Erythroblast (primary cell): ENCODE results near the gene CELF5.

Experiments used
- DNase-seq, 2 experiments: peaks; one replicate each; lab custom pipeline; 2025; lab: John Stamatoyannopoulos, UW
- GATA1 ChIP-seq: IDR thresholded peaks from 2 replicates; pipeline ENCODE4 v1.6.1; 2011; ENCODE audit warnings: low read depth, mild to moderate bottlenecking, control low read depth, low read length, moderate library complexity
- POLR2A ChIP-seq: IDR thresholded peaks from 2 replicates; pipeline ENCODE4 v1.6.1; 2011; ENCODE audit warnings: mild to moderate bottlenecking, low read length

CELF5 gene

DNA sequence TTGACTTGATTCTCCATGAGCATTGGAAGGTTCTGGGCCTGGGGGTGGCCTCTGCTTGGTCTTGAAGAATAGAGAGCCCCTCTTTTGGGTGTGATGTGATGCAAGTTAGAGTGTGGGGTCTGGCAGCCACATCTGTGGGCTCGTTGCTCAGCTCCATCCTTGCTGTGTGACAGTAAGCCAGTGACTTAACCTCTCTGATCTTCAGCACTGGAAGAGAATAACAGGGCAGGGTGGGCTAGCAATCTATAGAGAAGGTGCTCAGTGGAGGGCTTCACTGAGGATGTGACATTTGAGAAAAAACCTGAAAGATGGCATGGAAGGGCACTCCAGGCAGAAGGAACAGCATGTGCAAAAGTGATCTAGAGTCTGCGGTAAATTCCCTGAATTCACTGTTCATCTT, 28.2 kb downstream of the CELF5 start:
- no peak for DNase-seq
- TF ChIP-seq POLR2A (no peak), GATA1 (no peak)

- peak in 1 of 2 experiments; percentile 11 for DNase-seq
- no peak for TF ChIP-seq POLR2A
- no peak for TF ChIP-seq GATA1
These were observed 28.8 kb downstream of the CELF5 start for GRCh38 chr19:3253270-3253669.

DNA sequence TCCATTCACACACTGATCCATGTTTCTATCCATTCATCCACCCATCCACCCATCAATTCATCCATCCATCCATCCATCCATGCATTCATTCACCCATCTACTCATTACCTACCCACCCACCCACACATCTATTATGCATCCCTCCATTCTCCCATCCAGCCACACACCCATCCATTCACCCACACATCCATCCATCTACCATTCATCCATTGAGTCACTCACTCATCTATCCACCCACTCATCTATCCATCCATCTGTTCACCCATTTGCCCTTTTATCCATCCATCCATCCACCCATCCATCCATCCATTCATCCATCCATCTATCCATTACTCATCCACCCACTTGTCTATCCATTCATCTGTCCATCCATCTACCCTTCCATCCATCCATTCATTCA, 30.1 kb downstream of the CELF5 start:
- DNase-seq, result no peak
- TF ChIP-seq GATA1 (no peak), POLR2A (no peak)

DNA sequence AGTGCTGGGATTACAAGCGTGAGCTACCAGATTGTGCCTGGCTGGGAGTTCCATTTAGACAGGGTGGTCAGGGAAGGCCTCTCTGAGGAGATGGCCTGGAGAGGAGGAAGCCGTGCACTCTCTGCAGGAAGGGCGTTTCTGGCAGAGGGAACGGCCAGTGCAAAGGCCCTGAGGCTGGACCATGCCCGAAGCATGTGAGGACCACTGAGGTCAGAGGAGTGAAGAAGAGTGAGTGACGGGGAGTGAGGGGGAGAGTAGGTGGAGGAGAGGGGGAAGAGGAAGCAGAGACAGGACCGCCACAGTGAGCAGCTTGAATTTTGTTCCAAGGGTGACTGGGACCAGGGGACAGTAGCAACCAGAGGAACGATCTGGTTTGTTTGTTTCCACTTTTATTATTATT, 32.6 kb downstream of the CELF5 start:
- no peak for DNase-seq
- TF ChIP-seq GATA1 (no peak), POLR2A (no peak)

DNA sequence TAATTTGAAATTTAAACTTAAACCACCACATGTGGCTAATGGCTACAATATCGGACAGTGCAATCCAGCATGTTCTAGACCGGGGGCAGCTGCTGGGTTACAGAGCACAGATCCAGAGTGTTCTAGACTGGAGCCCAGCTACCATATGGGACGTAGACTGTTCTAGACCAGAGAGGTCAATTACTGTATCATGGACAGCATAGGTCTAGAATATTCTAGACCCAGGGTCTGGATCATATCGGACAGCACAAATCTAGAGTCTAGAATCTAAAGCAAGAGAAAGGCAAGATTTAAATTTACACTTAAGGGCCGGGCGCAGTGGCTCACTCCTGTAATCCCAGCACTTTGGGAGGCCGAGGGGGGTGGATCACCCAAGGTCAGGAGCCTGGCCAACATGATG, 37.9 kb downstream of the CELF5 start:
- no peak for DNase-seq
- no peak for TF ChIP-seq GATA1
- TF ChIP-seq POLR2A, result no peak

DNA sequence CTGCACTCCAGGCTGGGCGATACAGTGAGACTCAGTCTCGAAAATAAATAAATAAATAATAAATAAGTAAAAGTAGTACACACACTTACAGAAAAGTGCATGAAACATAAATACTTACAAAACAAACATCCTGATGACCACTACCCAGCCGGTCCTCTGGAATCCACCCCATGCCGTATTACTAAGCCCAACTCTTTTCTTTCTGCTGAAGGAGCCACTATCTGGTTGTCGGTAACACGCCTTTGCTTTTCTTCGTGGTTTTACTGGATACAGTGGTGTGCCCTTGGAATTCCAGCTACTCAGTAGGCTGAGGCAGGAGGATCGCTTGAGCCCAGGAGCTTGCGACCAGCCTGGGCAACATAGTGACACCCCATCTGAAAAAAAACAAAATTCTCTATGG, 39.4 kb downstream of the CELF5 start:
- no peak for DNase-seq
- no peak for TF ChIP-seq POLR2A
- TF ChIP-seq GATA1, result no peak

GRCh38 chr19:3265432-3265831, 41.0 kb downstream of the CELF5 start:
- no peak for DNase-seq
- no peak for TF ChIP-seq GATA1

GRCh38 chr19:3266092-3266693, 41.7 kb downstream of the CELF5 start:
- DNase-seq, result no peak
- TF ChIP-seq GATA1 (no peak), POLR2A (no peak)

DNA sequence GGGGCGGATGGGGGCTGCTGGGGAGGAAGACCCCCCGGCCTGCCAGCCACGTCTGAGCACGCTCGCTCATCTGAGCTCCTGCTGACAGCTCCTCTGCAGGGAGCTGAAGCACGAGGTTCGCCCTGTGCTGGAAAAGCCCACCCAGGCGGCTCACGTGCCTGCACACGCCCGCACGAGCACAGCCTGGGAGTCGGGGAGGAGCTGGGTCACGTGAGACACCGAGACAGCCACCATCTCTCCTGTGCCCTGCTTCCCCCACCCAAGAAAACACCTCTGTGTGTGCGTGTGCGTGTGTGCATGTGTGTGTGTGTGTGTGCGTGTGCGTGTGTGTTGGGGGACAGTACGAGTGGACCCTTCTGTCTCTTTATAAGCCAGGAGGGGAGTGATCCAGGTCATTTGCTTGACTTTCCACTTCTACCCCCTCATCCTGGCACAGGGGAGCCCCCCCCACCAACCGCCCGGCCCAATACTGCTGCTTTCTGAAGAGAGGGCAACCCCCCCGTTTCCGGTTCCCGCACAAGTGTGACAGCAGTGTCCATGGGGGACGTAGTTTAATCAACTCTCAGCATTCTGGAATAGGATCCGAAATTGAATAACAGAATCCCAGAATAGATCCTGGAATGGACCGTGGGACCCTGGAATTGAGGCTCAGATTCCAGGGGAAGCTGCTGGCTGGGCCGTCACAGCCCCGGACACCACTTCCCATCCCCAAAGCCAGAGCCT, 42.5 kb downstream of the CELF5 start:
- no peak for TF ChIP-seq POLR2A
- no peak for TF ChIP-seq GATA1
- DNase-seq, result no peak

DNA sequence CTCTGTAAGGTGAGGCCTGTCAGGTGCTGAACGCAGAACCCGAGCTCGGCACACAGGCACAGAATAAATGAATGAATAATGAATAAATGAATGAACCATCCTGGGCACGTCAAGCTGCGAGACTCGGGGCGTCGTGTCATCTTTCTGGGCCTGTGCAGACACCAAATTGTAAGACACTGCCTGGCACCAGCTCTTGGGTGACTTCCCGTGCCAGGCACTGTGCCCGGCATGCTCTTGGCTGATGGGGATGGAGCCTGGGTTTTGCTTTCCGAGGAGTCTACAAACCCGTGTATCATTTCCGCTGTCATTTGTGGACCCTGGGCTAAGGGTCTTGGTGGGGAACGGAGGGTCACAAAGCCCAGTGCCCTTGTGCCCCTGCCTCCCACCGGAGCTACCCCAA, 43.9 kb downstream of the CELF5 start:
- DNase-seq, result no peak
- TF ChIP-seq POLR2A, result no peak
- TF ChIP-seq GATA1, result no peak

DNA sequence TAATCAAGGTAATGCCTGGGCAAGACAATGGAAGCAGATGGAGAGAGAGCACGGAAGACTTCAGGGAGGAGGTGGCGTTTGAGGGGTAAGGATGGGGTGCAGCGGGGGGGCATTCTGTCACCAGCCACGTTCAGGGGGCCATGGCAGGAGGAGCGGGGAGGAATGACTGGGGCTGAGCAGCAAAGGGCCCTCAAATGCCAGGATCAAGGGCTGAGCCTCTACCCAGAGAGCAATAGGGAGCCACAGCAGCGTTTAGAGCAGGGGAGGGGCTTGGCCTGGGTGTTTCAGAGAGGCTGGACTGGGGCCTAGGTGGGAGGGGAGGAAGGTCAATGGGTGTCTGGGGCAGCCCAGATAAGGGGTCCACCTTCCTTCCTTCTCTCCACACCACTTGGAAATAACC, 44.3 kb downstream of the CELF5 start:
- no peak for DNase-seq
- no peak for TF ChIP-seq GATA1
- TF ChIP-seq POLR2A, result no peak

DNA sequence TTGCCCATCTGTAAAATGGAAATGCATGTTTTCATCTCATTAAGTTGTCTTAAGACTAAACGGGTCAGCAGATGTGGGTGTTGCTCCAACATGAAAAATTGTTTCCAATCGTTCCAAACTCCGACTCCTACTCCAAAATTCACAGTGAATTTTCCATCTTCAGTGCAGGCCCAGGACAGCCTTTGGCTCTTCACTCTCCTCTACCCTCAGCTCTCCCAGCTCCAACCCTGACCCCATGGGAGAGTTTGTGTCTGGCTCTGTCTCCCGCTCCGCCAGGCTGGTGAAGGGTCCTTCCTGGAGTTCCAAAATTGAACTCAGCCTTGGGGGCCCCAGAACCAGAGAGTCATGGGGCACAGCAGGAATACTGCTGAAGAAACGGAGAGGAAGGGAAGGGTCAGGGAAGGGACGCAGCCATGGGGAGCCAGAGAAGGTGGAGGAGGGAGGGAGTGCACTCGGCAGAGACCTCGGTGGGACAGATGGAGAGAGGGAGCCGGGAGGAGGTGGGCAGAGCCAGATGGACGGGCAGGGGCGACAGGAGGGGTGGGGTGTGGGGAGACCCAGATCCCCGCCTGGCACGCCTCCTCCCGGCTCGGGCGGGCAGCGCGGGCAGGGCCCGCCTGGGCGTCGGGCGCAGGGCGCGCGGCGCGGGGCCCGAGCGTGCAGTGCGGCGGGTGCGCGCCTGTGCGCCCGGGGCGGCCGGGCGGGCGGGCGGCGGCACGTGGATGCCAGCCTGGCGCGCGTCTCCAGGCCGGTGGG, 45.6 kb downstream of the CELF5 start:
- DNase-seq, result no peak
- TF ChIP-seq POLR2A (no peak), GATA1 (no peak)

DNA sequence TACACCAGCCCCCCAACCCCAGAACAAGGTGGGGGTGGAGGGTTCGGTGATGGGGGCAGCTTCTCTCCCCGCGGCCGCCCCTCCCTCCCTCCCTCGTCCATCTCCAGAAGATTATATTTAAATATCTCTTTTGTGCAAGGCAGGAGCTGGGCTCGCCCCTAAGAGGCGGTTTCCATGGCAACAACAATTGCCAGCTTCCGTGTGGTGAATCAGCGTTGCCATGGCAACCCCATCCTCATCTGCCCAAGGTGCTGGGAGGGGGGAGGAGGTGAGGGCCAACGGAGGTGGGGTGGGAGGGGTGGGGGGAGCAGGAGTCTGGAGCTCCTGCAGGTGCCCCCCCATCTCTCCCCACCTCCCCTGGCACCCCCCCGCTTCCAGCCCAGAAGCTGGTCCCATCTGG, 46.4 kb downstream of the CELF5 start:
- DNase-seq, result peak; percentile 34 to 58
- TF ChIP-seq POLR2A, result no peak
- TF ChIP-seq GATA1, result no peak

DNA sequence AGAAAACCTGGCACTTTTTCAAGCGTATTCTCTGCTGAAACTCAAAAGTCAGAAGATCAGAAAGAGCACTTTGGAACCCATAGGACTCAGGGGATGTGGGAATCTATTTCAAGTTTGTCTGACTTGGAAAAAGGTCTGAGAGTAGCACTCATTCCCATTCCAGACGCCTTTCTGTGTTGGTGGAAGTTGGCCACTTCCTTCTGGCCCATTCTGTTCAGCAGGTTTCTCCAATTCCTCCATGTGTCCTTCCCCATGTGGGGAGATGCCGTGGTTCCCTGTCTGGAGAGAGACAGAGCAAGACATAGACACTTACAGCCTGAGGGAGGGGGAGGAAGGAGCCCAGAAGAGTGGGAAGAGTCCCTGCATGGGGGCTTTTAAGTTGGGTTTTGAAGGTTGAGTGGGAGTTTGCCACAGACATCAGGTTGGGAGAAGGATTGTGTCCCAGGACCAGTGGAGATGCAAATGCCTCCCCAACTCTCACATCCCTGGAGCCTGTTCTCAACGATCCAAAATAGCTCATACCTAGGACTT, 48.0 kb downstream of the CELF5 start:
- no peak for DNase-seq
- TF ChIP-seq POLR2A (no peak), GATA1 (no peak)
